DLD1 (cell line): ENCODE results near the gene NCLN.
"Not testable (repeated sequence)": the region's sequence is repeated elsewhere in the genome, so short reads cannot be mapped to it uniquely, and the experiment has no call there.

ENCODE experiments used
- in situ Hi-C: cut with HindIII; loops from 2 replicates; pipeline ENCODE4 v1.10.0; 2017; ENCODE audit warnings: low sequenced_read_pairs

NCLN gene

GRCh38 chr19:3221576-3221975 lies 35.8 kb downstream of the NCLN start:
- in situ Hi-C loops = not testable (repeated sequence)

DNA sequence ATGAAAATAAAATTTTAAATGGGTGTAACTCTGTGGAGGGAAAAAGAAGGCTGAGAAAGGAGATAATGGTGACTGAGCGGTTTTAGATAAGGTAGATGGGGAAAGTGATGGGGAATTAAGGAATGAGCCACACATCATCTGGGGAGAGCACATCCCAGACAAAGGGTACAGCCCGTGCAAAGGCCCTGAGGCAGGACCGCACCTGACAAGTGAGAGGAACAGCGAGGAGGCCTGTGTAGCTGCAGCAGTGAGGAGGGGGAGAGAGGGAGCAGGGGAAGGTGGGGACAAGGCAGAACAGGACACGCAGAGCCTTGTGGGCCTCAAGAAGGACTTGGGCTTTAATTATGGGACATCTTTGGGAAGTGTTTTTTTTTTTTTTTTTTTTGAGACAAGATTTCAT lies 37.0 kb downstream of the NCLN start:
- in situ Hi-C loops = no loop called here

- in situ Hi-C loops = no loop called here
These were observed 38.8 kb downstream of the NCLN start, which contains the start of gene CELF5 for GRCh38 chr19:3224346-3225168. Gene CELF5, plus strand, starts transcription at chr19:3224661. Its CDS starts 79 bp downstream, at chr19:3224740.

DNA sequence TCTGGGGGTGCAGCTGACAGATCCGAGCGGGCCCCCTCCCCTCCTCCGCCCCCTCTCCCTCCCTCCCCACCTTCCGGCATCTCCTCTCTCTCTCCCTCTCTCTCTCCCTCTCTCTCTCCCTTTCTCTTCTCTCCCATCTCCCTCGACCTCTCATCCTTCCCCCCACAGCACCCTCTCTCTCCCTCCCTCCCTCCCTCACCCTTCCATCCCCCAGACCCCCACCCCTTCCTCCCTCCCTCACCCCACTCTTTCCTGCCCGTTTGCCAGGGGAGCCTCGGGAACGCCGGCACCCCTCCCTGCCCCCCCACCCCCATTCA lies 39.4 kb downstream of the NCLN start:
- in situ Hi-C loops = no loop called here

DNA sequence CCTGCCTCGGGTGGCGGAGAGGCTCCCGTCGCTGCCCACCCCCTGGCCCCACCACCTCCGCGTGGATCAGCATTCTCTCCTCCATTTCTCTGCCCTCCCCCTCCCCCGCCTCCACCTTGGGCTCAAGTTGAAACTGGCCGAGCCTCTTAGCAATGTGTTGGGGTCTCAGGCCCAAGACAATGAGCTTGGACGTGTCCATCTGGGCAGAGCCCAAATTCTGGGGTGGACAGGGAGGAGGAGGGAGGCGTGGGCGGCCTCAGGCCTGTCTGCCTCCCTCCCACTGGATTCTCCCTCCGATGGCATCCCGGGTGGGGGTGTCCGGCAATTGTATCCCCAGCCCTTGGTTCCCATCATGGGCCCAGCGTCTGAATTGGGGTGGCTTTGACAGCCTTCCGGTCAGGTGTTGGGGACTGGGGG lies 40.0 kb downstream of the NCLN start:
- in situ Hi-C loops = no loop called here

DNA sequence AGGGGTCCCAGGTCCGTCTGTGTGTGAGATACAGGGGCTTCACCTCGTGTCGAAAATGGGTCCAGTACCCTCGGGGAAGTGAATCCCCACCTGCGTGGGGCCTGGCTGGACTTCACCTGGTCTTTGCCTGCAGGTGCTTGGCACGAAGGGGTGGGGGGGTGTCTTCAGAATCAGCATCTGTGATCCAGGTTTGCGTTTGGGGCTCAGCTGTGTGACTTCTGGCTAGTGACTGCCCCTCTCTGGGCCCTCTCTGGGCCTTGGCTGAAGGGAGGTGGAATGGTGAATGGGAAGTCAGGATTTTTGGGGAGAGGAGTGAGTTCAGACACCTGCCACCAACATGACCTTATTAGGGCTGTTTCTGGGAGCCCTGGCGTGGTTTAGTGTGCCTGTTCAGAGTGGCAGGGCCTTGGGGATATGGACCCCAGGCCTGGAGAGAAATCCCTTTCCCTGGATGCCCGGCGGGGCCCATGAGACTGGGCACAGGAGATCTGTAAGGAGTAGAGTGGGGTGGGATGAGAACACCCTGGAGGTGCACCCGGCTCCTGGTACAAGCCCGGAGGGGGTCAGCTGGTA lies 41.4 kb downstream of the NCLN start:
- in situ Hi-C loops = no loop called here

- in situ Hi-C loops = no loop called here
These were observed 43.6 kb downstream of the NCLN start for GRCh38 chr19:3229346-3229743.

GRCh38 chr19:3229888-3230496 lies 44.3 kb downstream of the NCLN start:
- in situ Hi-C loops = no loop called here

DNA sequence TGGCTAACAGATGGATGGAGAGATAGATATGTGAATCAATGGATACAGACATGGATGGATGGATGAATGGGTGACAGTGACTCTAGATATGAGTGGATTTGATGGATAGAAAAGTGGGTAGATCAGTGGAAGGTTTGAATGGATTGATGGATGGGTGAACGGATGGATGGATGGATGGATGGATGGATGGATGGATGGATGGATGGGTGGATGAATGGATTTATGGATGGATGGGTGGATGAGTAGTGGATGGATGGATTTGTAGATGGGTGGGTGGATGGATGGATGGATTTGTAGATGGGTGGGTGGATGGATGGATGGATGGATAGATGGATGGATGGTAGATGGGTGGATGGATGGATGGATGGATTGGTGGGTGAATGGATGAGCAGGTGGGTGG lies 45.6 kb downstream of the NCLN start:
- in situ Hi-C loops = no loop called here

DNA sequence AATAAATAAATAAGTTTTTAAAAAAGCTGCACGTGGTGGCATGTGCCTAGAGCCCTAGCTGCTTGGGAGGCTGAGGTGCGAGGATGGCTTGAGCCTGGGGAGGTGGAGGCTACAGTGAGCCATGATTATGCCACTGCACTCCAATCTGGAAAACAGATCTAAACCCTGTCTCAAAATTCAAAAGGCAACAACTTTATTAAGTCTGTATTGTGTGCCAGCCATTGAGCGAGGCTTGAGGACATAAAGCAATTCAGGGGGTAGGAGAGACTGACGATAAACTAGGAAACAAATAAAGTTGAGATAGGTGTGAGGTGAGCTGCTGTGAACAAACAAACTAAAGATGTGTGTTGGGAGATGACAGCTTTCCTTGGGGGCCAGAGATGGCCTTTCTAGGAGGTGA lies 47.4 kb downstream of the NCLN start:
- in situ Hi-C loops = no loop called here

DNA sequence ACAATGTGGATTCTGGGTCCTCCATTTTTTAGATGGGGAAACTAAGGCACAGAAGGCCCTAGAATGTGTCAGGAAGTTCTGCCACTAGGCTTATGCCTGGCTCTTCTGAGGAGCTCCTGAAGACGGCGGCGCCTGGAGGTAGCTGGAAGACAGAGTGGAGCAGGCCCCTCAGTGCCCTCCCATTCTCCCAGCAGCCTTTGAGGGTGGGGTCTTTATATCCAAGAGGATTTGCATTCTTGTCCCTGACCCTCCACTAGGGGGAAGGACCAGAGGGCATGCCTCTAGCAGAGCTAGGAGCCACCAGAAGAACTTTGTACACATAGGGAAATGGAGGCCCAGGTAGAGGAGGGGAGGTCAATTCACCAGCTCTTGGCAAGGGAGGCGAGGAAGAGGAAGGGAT lies 48.1 kb downstream of the NCLN start:
- in situ Hi-C loops = no loop called here

DNA sequence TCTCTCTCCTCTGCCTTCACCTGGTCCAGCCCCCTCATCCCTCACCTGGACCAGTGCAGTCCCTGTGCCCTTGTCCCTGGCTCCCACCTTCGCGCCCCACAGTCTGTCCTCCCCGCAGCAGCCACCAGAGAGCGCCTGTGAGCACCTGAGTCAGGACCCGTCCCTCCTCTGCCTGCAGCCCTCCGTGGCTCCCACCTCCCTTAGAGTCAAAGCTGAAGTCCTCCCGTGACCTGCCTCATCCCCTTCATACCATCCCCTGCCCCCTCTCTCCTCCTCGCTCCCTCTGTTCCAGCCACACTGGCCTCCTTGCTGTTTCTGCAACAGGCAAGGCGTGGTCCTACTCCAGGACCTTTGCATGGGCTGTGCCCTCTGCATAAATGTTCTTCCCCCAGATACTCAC lies 49.1 kb downstream of the NCLN start:
- in situ Hi-C loops = no loop called here

DNA sequence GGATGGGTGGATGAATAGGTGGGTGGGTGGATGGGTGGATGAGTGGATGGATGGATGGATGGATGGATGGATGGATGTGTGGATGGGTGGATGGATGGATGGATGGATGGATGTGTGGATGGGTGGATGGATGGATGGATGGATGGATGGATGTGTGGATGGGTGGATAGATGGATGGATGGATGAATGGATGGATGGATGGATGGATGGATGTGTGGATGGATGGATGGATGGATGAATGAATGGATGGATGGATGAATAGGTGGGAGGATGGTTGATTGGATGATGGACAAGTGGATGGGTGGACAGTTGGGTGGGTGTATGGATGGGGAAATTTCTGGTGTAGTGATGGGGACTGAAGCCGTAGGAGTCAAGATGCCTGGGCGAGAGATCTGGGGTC lies 49.9 kb downstream of the NCLN start:
- in situ Hi-C loops = not testable (repeated sequence)

DNA sequence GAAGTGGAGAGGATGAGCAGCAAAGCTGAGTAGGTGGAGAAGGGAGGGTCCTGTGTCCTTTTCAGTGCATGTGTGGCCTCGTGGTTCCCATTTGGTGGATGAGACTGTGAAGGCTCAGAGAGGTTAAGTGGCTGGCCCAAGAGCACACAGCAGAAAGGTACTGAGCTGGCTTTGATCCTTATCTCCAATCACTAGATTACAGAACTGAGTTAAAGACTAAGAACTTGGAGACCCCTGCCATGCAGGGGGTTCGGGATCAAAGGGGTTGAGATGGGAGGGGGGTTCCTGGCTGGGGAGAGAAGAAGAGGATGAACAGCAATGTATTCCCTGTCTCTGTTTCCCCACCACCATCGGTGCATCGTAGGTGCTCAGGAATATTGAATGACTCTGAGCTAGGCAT lies 50.5 kb downstream of the NCLN start:
- in situ Hi-C loops = no loop called here

DNA sequence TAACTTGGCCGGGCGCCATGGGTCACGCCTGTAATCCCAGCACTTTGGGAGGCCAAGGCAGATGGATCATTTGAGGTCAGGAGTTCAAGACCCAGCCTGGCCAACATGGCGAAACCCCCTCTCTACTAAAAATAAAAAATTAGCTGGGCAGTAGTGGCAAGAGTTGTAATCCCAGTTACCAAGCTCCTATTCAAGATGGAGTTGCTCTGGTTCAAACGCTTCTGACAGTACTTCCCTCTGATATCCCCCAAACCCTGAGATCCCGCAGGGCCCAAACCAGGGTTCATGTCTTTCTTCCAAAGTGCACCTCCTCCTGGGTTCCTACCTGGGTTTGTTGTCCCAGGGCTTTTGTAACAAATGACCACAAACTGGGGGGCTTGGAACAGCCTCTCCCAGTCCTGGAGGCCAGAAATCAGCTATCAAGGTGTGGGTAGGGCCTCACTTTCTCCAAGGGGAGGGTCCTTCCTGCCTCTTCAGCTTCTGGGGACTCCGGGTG lies 52.4 kb downstream of the NCLN start:
- in situ Hi-C loops = no loop called here

GRCh38 chr19:3239367-3239766 lies 53.6 kb downstream of the NCLN start:
- in situ Hi-C loops = no loop called here

DNA sequence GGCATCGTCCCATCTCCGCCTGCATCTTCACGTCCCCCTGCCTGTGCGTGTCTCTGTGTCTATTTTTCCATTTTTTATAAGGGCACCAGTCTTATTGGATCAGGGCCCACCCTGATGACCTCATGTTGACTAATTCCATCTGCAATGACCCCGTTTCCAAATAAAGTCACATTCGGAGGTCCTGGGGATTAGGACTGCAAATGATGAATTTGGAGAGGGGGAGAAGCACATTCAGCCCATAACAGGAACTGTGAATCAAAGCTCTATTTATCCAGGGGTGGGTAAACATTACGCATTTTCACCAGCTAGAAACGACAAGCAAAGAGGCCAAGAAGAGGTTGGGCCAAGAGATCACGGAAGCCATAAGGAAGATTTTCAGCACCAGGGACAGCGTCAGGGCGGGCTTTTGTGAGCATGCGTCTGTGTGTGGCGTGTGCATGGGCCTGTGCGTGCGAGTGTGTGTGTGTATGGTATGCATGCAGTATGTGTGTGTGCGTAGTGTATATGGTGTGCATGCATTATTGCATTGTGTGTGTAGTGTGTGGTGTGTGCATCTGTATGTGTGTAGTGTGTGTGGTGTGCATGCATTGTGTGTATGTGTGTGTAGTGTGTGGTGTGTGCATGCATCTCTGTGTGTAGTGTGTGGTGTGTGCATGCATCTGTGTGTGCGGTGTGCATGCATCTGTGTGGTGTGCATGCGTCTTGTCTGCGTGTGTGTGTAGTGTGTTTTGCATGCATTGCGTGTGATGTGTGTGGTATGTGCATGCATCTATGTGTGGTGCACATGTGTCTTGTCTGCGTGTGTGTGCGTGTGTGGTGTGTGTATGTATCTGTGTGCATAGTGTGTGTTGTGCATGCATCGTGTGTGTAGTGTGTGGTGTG lies 58.3 kb downstream of the NCLN start:
- in situ Hi-C loops = no loop called here

GRCh38 chr19:3245050-3245449 lies 59.3 kb downstream of the NCLN start:
- in situ Hi-C loops = no loop called here

DNA sequence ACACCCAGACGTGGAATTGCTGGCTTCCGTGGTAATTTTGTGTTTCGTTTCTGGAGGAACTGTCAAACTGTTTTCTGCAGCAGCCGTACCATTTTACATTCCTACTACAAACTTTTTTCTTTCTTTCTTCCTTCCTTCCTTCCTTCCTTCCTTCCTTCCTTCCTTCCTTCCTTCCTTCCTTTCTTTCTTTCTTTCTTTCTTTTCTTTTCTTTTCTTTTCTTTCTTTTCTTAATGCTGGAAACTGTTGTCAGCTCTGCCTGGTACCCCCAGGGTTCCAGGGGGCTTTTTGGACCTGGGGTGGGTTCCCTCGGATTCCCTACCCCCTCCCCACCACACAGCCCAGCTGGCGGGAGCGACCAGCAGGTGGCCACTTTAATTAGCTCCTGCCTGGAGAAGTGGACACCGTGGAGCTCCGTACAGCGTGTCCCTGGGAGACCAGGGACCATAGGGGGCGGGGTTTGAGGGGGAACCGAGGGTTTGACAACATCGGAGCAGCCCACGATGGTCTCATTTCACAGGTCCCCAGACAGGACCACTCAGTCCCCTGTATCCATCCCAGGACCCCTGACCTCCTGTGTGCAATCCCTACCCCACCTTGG lies 63.1 kb downstream of the NCLN start:
- in situ Hi-C loops = no loop called here

DNA sequence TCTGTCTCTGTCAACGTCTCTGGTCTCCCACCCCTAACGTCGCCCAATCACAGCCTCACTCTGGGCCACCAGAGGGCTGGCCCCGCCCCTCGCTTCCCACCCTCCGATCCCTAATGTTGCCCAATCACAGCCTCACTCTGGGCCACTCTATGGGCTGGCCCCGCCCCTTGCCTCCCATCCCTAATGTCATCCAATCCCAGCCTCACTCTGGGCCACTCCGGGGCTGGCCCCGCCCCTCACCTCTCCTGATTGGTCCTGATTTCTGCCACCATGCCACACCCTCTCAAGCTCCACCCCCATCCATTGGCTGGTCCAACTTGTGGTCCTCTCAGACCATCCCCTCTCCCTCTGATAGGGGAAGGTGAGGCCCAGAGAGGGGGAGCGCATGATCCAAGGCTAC lies 63.7 kb downstream of the NCLN start:
- in situ Hi-C loops = no loop called here

DNA sequence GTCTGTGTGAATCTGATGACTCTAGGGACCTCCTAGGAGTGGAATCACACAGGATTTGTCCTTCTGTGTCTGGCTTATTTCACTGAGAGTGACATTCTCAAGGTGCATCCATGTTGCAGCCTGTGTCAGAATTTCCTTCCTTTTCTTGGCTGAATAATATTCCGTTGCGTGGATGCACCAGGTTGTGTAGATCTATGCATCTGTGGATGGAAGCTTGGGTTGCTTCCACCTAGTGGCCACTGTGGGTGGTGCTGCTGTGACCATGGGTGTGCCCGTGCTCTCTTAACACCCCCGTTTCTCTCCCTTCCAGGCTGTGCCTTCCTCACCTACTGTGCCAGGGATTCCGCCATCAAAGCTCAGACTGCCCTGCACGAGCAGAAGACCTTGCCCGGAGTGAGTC lies 64.9 kb downstream of the NCLN start:
- in situ Hi-C loops = no loop called here
